Glutamatergic neuron (in vitro differentiated cells): Measurements from ENCODE around the gene TMEM41A. TPM values are rescaled to one million over a fixed set of nuclear protein-coding genes. Genes with fewer than 3 reads are reported as not detected.

Source experiments
- DNase-seq: peaks from one replicate; pipeline ENCODE4 v3.0.0; 2022
- H3K27ac Mint-ChIP-seq: one replicate; pipeline ENCODE4 v1.8.0; 2020; ENCODE audit warnings: mild to moderate bottlenecking, mixed read lengths, inconsistent platforms; ENCODE audit not compliant: unreplicated experiment
- H3K27me3 Mint-ChIP-seq: one replicate; pipeline ENCODE4 v1.8.0; 2020; ENCODE audit warnings: mild to moderate bottlenecking, moderate library complexity, mixed read lengths, inconsistent platforms; ENCODE audit not compliant: unreplicated experiment
- H3K36me3 Mint-ChIP-seq: one replicate; pipeline ENCODE4 v1.8.0; 2020; ENCODE audit warnings: mild to moderate bottlenecking, mixed read lengths, inconsistent platforms; ENCODE audit not compliant: unreplicated experiment
- H3K4me1 Mint-ChIP-seq: one replicate; pipeline ENCODE4 v1.8.0; 2020; ENCODE audit warnings: mild to moderate bottlenecking, low read depth, mixed read lengths, inconsistent platforms; ENCODE audit not compliant: unreplicated experiment
- H3K4me3 Mint-ChIP-seq: one replicate; pipeline ENCODE4 v1.8.0; 2020; ENCODE audit warnings: mild to moderate bottlenecking, mixed read lengths, inconsistent platforms; ENCODE audit not compliant: unreplicated experiment
- H3K9me3 Mint-ChIP-seq: one replicate; pipeline ENCODE4 v1.8.0; 2020; ENCODE audit warnings: mild to moderate bottlenecking, moderate library complexity, mixed read lengths, inconsistent platforms; ENCODE audit not compliant: unreplicated experiment
- CTCF ChIP-seq: fragments of 200-600 bp; sonication (generic); IDR thresholded peaks from one replicate; pipeline ENCODE4 v1.5.0; 2021; ENCODE audit not compliant: partially characterized antibody, unreplicated experiment
- total RNA-seq: library from RNA; stranded (reverse); fragmentation: NEBNext Ultra II Directional; extraction: Animal tissue kit (Norgen Biotek cat#: 25700); gene quantifications from one replicate; pipeline ENCODE4 v1.2.1, GENCODE V29; 2021; ENCODE audit not compliant: unreplicated experiment

Gene TMEM41A
- total RNA-seq, 1 donor from 2014 or later: 12.6 TPM

DNA sequence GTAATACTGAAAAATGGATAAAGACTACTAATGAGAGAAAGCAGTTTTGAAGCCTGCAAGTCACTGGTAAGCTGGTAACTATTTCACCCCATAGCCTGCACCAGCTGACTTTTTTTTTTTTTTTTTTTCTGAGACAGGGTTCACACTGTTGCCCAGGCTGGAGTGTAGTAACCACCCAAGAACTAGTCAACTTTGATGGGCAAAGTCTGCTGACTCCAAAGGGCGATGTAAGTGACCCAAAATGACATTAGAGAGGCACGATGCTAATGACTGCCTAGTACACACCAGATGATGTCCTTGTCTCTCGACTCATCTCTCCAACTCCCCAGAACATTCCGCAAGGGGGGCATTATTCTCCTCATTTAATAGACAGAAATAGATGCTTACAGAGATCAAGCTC is 12.9 kb upstream of the TMEM41A start:
- no peaks in the 10 kb centered on the region for H3K4me1 Mint-ChIP-seq
- peaks cover 3% of the 10 kb centered on the region for H3K27me3 Mint-ChIP-seq
- H3K4me3 Mint-ChIP-seq: no peak overlapping the region
- H3K27ac Mint-ChIP-seq: no peak overlapping the region
- DNase-seq: no peak
- TF ChIP-seq CTCF: no peak
- no peaks in the 10 kb centered on the region for H3K9me3 Mint-ChIP-seq
- no peaks in the 10 kb centered on the region for H3K36me3 Mint-ChIP-seq

DNA sequence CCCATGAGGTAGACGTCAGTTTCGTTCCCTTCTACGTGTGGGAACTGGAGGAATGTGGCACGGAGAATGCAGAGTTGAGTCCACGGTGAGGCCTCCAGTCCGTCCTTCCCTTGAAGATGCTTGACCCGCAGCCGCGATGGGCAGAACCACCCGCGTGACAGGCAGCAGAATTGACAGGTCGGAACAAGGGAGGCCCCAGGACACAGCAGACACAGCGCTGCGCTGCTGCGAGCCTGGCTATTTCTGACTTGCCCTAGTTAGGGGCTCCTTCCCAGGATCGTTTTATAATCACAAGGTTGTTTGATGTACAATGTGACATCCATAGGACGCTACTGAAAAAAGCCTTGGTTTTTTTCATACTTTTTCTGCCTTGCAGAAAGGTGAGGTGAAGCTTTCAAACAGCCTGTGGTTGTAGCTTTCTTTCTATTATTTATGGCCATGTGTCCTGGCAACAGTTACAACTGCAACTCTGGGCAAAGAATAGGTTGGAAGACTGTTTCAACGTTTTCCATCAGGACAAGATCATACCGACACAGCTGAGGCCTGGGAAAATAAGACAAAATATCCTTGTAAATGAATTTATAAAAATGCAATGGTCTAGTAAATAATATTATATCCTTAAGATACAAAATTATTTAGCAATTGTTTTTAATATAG is 9.6 kb upstream of the TMEM41A start:
- no peak for DNase-seq
- Mint-ChIP-seq H3K36me3 (no peaks in the 10 kb centered on the region), H3K27ac (no peak overlapping the region), H3K4me3 (no peak overlapping the region), H3K9me3 (no peaks in the 10 kb centered on the region), H3K27me3 (no peaks in the 10 kb centered on the region), H3K4me1 (no peaks in the 10 kb centered on the region)
- no peak for TF ChIP-seq CTCF

DNA sequence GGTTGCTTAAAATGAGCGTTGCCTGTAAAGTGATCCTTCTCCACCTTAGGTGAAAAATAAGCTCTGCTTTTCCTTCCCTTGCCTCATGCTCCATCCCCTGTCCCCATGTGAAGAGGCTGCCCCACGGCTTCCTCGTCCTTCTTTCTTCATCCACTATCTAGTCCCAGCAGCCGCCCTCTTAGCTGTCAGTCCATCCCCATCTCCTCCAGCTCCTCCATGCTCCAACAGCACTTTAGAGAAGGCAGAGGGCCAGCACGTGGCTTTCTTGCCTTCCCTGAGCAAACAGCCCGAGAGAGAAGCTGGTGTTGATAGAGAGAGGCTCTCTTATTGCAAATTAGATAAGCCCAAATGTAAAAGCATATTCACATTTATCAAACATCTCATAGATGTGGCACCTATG is 9.0 kb upstream of the TMEM41A start:
- Mint-ChIP-seq H3K4me1 (no peaks in the 10 kb centered on the region), H3K4me3 (no peak overlapping the region), H3K27me3 (peaks cover under 1% of the 10 kb centered on the region), H3K36me3 (no peaks in the 10 kb centered on the region), H3K9me3 (peaks cover under 1% of the 10 kb centered on the region), H3K27ac (no peak overlapping the region)
- no peak for TF ChIP-seq CTCF
- DNase-seq: no peak

GRCh38 chr3:185504636-185505035 is 5.8 kb upstream of the TMEM41A start:
- Mint-ChIP-seq H3K4me3 (no peak overlapping the region), H3K4me1 (no peaks in the 10 kb centered on the region), H3K36me3 (peaks cover 5% of the 10 kb centered on the region), H3K9me3 (peaks cover 2% of the 10 kb centered on the region), H3K27me3 (peaks cover 7% of the 10 kb centered on the region), H3K27ac (no peak overlapping the region)
- DNase-seq: no peak
- no peak for TF ChIP-seq CTCF

DNA sequence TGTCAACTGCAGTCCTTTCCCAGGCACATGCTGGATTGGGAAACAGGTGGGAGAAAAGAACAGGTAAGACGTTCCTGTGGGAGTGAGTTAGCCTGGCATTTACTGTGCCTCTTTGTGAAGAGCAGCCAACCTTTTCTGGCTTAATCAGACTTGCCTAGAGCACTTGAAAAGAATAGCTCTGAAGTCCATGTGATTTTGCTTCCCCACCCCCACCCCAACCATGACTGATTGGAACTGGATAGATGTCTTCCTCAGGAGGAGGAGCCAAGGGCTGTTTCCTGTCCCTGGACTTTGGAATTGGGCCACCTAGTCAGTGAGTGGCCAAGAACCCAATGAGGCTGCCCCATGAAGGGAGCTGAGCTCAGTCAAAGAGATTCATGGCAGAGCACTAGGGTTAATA is 4.7 kb upstream of the TMEM41A start:
- TF ChIP-seq CTCF: no peak
- Mint-ChIP-seq H3K27ac (no peak overlapping the region), H3K4me3 (no peak overlapping the region), H3K27me3 (peaks cover 9% of the 10 kb centered on the region), H3K36me3 (peaks cover 5% of the 10 kb centered on the region), H3K9me3 (peaks cover 6% of the 10 kb centered on the region), H3K4me1 (no peaks in the 10 kb centered on the region)
- no peak for DNase-seq
